G401.6 (cell line): ENCODE data around the gene CCR5AS.
A peak's percentile ranks its signal among the peaks of the same experiment; 100 is the strongest.

ENCODE experiments used
- FAIRE-seq: peaks from 2 replicates; lab custom pipeline; 2012; peaks lifted over from hg19 to GRCh38; lab: Jason Lieb, UNC

CCR5AS gene

GRCh38 chr3:46378426-46378942 lies 28.4 kb downstream of the CCR5AS start:
- peak; percentile 77 for FAIRE-seq

- no peak for FAIRE-seq
Measured at GRCh38 chr3:46375814-46376213, 31.1 kb downstream of the CCR5AS start.

DNA sequence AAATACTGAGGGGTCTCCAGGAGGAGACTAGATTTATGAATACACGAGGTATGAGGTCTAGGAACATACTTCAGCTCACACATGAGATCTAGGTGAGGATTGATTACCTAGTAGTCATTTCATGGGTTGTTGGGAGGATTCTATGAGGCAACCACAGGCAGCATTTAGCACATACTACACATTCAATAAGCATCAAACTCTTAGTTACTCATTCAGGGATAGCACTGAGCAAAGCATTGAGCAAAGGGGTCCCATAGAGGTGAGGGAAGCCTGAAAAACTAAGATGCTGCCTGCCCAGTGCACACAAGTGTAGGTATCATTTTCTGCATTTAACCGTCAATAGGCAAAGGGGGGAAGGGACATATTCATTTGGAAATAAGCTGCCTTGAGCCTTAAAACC lies 31.6 kb downstream of the CCR5AS start:
- FAIRE-seq: no peak

GRCh38 chr3:46374755-46375154 lies 32.1 kb downstream of the CCR5AS start:
- no peak for FAIRE-seq

- peak; percentile 69 for FAIRE-seq
Measured at GRCh38 chr3:46372492-46373359, 34.1 kb downstream of the CCR5AS start.

DNA sequence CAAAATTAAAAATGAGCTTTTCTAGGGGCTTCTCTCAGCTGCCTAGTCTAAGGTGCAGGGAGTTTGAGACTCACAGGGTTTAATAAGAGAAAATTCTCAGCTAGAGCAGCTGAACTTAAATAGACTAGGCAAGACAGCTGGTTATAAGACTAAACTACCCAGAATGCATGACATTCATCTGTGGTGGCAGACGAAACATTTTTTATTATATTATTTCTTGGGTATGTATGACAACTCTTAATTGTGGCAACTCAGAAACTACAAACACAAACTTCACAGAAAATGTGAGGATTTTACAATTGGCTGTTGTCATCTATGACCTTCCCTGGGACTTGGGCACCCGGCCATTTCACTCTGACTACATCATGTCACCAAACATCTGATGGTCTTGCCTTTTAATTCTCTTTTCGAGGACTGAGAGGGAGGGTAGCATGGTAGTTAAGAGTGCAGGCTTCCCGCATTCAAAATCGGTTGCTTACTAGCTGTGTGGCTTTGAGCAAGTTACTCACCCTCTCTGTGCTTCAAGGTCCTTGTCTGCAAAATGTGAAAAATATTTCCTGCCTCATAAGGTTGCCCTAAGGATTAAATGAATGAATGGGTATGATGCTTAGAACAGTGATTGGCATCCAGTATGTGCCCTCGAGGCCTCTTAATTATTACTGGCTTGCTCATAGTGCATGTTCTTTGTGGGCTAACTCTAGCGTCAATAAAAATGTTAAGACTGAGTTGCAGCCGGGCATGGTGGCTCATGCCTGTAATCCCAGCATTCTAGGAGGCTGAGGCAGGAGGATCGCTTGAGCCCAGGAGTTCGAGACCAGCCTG lies 35.1 kb downstream of the CCR5AS start:
- FAIRE-seq: no peak

DNA sequence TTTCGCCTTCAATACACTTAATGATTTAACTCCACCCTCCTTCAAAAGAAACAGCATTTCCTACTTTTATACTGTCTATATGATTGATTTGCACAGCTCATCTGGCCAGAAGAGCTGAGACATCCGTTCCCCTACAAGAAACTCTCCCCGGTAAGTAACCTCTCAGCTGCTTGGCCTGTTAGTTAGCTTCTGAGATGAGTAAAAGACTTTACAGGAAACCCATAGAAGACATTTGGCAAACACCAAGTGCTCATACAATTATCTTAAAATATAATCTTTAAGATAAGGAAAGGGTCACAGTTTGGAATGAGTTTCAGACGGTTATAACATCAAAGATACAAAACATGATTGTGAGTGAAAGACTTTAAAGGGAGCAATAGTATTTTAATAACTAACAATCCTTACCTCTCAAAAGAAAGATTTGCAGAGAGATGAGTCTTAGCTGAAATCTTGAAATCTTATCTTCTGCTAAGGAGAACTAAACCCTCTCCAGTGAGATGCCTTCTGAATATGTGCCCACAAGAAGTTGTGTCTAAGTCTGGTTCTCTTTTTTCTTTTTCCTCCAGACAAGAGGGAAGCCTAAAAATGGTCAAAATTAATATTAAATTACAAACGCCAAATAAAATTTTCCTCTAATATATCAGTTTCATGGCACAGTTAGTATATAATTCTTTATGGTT lies 35.9 kb downstream of the CCR5AS start, which contains the start of gene CCR5:
TSS of gene CCR5 (plus strand) at position 108 of the 680 bp plus-strand sequence. CDS start 1,957 bp downstream, outside the sequence.
- no peak for FAIRE-seq

DNA sequence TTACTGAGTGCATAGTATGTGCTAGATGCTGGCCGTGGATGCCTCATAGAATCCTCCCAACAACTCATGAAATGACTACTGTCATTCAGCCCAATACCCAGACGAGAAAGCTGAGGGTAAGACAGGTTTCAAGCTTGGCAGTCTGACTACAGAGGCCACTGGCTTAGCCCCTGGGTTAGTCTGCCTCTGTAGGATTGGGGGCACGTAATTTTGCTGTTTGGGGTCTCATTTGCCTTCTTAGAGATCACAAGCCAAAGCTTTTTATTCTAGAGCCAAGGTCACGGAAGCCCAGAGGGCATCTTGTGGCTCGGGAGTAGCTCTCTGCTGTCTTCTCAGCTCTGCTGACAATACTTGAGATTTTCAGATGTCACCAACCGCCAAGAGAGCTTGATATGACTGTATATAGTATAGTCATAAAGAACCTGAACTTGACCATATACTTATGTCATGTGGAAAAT lies 37.2 kb downstream of the CCR5AS start:
- no peak for FAIRE-seq

GRCh38 chr3:46369151-46369550 lies 37.7 kb downstream of the CCR5AS start:
- FAIRE-seq: no peak

- no peak for FAIRE-seq
Measured at GRCh38 chr3:46368569-46368968, 38.3 kb downstream of the CCR5AS start.

DNA sequence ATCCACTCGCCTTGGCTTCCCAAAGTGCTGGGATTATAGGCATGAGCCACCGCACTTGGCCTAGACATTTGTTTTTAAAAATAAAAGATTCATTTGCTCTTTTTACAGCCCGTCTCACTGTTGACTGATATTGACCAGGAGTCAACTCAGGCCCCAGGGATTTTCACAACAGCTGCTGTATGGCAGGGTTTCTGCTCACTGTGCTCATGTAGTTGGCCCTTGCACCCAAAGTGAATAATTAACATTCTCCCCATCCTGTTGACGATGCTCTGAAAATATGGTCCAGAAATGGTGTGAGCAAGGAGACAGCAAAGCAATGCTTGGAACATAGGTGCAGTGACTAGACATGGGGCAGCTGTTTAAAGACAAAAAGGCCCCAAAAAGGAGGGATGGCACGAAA lies 39.1 kb downstream of the CCR5AS start:
- no peak for FAIRE-seq

GRCh38 chr3:46365737-46366524 lies 40.9 kb downstream of the CCR5AS start:
- FAIRE-seq: no peak

DNA sequence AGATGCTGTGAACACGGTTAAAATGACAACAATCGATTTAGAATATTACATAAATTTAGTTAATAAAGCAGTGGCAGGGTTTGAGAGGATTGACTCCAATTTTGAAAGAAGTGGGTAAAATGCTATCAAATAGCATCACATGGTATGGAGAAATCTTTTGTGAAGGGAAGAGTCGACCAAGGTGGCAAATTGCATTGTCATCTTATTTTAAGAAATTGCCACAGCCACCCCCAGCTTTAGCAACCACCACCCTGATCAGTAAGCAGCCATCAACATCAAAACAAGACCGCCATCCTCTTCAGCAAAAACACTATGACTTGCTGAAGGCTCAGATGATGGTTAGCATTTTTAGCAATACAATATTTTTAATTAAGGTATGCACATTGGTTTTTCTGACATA lies 41.8 kb downstream of the CCR5AS start:
- no peak for FAIRE-seq

- no peak for FAIRE-seq
Measured at GRCh38 chr3:46361408-46362283, 45.2 kb downstream of the CCR5AS start.

GRCh38 chr3:46360907-46361306 lies 46.0 kb downstream of the CCR5AS start:
- no peak for FAIRE-seq

DNA sequence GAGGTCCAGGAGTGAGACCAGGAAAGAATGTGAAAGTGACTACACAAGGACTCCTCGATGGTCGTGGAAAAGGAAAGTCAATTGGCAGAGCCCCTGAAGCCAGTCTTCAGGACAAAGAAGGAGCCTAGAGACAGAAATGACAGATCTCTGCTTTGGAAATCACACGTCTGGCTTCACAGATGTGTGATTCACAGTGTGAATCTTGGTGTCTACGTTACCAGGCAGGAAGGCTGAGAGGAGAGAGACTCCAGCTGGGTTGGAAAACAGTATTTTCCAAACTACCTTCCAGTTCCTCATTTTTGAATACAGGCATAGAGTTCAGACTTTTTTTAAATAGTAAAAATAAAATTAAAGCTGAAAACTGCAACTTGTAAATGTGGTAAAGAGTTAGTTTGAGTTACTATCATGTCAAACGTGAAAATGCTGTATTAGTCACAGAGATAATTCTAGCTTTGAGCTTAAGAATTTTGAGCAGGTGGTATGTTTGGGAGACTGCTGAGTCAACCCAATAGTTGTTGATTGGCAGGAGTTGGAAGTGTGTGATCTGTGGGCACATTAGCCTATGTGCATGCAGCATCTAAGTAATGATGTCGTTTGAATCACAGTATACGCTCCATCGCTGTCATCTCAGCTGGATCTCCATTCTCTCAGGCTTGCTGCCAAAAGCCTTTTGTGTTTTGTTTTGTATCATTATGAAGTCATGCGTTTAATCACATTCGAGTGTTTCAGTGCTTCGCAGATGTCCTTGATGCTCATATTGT lies 47.0 kb downstream of the CCR5AS start:
- FAIRE-seq: no peak

GRCh38 chr3:46358466-46358865 lies 48.4 kb downstream of the CCR5AS start:
- FAIRE-seq: no peak

- FAIRE-seq: no peak
Measured at GRCh38 chr3:46356909-46357308, 50.0 kb downstream of the CCR5AS start.

DNA sequence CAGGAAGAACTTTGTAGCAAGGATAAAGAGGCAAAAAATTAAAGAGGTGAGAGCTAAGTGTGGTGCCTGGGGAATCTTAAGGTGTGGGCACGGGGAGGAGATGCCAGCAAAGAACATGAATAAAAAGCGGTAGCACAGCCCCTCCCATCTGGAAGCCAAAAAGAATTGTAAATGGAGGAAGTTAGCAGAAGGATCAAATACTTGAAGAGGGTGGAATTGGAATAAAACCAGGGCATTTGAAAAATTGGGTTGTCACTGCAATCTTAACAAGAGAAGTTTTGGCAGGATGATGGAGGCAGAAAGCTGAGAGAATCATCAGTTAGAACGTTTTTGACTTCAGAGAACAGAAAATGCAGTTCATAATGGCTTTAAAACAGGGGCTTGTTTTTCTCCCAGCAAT lies 50.6 kb downstream of the CCR5AS start:
- no peak for FAIRE-seq

DNA sequence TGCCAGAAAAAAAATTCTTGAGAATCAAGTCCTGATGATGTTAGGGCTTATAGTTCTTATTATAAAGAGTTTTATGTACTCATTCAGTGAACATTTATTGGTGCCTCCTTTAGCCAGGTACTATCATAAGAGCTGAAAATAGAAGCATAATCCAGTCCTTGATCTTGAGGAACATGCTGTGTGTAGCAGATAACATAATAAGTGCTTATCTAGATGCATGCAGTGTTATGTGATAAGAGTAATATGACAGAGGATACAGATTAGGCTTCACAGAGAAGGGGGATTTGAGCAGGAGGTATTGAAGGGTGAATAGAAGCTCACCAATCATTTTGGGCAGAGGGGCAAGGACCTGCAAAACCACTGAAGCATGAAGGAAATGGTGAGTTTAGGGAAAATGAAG lies 51.9 kb downstream of the CCR5AS start:
- no peak for FAIRE-seq
